CD4-positive, alpha-beta T cell (primary cell): ENCODE measurements around the gene TARDBP. TPM values are rescaled to one million over a fixed set of nuclear protein-coding genes. Genes with fewer than 3 reads are reported as not detected.

ENCODE experiments used
- ATAC-seq: fragments of 200-7000 bp; cut with Tn5 transposase; one replicate; pipeline ENCODE4 v1.10.0; 2022; ENCODE audit warnings: mild to moderate bottlenecking; ENCODE audit not compliant: poor library complexity
- CTCF ChIA-PET: fragments of 350-600 bp; sonication (Branson Sonifier 250); formaldehyde crosslinking; loops from one replicate; lab custom pipeline; 2021; ENCODE audit warnings: antibody characterized with exemption, inconsistent platforms; lab: Charles Lee
- POLR2A ChIA-PET: fragments of 350-600 bp; sonication (Branson Sonifier 250); formaldehyde crosslinking; loops from one replicate; lab custom pipeline; 2021; ENCODE audit warnings: antibody characterized with exemption, inconsistent platforms; lab: Charles Lee
- DNase-seq, 14 experiments: peaks; one replicate each; pipeline ENCODE4 v3.0.0-alpha.2; 2013 to 2020; ENCODE audit warnings: mixed read lengths in 2 of 14
- H3K27ac ChIP-seq, 2 donors: one replicate each; pipeline versions ENCODE4 v1.5.1 to v1.7.0; 2013; ENCODE audit warnings: low read length in 2 of 2, low read depth in 1 of 2, mild to moderate bottlenecking in 1 of 2
- H3K27me3 ChIP-seq, 2 experiments: 1 replicate in 1 of 2; 2 replicates in 1 of 2; pipeline versions ENCODE4 v1.6.1 to v1.7.0; 2013; ENCODE audit warnings: low read length in 2 of 2, control low read depth in 1 of 2, mild to moderate bottlenecking in 1 of 2, moderate library complexity in 1 of 2; ENCODE audit not compliant: insufficient read depth in 2 of 2, control insufficient read depth in 1 of 2
- H3K36me3 ChIP-seq: one replicate; pipeline ENCODE4 v1.6.1; 2013; ENCODE audit warnings: low read length, control low read depth; ENCODE audit not compliant: insufficient read depth
- H3K4me1 ChIP-seq: one replicate; pipeline ENCODE4 v1.6.1; 2013; ENCODE audit warnings: low read length, control low read depth; ENCODE audit not compliant: insufficient read depth
- H3K4me3 ChIP-seq: one replicate; pipeline ENCODE4 v1.5.1; 2013; ENCODE audit warnings: mild to moderate bottlenecking, low read length, moderate library complexity
- H3K9me3 ChIP-seq, 2 experiments: 1 replicate in 1 of 2; 2 replicates in 1 of 2; pipeline versions ENCODE4 v1.6.1 to v1.7.0; 2013; ENCODE audit warnings: low read length in 2 of 2, mild to moderate bottlenecking in 2 of 2, control low read depth in 1 of 2, moderate library complexity in 1 of 2; ENCODE audit not compliant: control insufficient read depth in 1 of 2, insufficient read depth in 1 of 2
- H3K27ac Mint-ChIP-seq: one replicate; pipeline ENCODE4 v1.8.0; 2020; ENCODE audit warnings: mixed read lengths
- H3K27me3 Mint-ChIP-seq: one replicate; pipeline ENCODE4 v1.8.0; 2021; ENCODE audit warnings: mixed read lengths
- H3K36me3 Mint-ChIP-seq: one replicate; pipeline ENCODE4 v1.8.0; 2021; ENCODE audit warnings: low read depth, mixed read lengths
- H3K4me1 Mint-ChIP-seq: one replicate; pipeline ENCODE4 v1.8.0; 2021; ENCODE audit warnings: low read depth, mixed read lengths
- H3K4me3 Mint-ChIP-seq: one replicate; pipeline ENCODE4 v1.8.0; 2020; ENCODE audit warnings: mild to moderate bottlenecking, mixed read lengths
- H3K9me3 Mint-ChIP-seq: one replicate; pipeline ENCODE4 v1.8.0; 2020; ENCODE audit warnings: mixed read lengths
- intact Hi-C, 2 experiments: fragments of 100-400 bp; cut with DNase I in 1 of 2; cut with micrococcal nuclease in 1 of 2; formaldehyde crosslinking; loops; one replicate each; pipeline versions ENCODE4 v1.15.1 to v1.9.0; 2023 to 2025; cut with DNase I, micrococcal nuclease
- total RNA-seq, 174 experiments: library from RNA in 2 of 174; stranded (reverse) in 2 of 174; gene quantifications; one replicate each; pipeline ENCODE4 v1.2.3 and lab custom pipeline; 2021 to 2026
- TF ChIP-seq, protein P1 (sequence below): fragments of 200-600 bp; IDR thresholded peaks from one replicate; pipeline ENCODE4 v1.8.0; 2022; ENCODE audit warnings: antibody characterized with exemption, mild to moderate bottlenecking

Gene TARDBP
- total RNA-seq, 2 experiments from 2014 or later, result 141 to 149 TPM

DNA sequence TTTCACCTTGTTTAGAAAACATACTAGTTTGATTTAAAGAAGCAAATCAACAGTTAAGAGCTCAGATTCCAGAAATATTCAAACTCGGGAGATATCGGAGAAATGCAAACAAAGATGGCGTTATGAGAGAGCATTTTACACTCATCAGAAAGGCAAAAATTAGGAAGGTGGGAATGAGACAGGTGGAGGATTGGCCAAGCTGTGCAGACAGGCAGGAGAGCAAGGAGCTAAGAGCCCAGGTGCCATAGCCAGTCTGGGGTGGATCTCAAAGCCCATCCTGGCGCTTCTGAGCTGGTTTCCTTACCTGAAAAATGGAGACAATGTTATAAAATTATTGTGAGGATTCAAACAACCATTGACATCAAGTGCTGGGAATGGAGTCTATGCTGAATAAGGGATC is 19.6 kb upstream of the TARDBP start:
- H3K4me3 ChIP-seq, result no peak overlapping the region
- H3K27me3 Mint-ChIP-seq, result no peaks in the 10 kb centered on the region
- H3K27ac ChIP-seq, result no peak overlapping the region
- no peaks in the 10 kb centered on the region for H3K36me3 ChIP-seq
- H3K4me1 ChIP-seq, result no peaks in the 10 kb centered on the region
- no peak for DNase-seq
- no peak overlapping the region for H3K27ac Mint-ChIP-seq
- H3K4me1 Mint-ChIP-seq, result no peaks in the 10 kb centered on the region
- intact Hi-C loops, result no loop called here
- ATAC-seq, result no peak
- no peaks in the 10 kb centered on the region for H3K27me3 ChIP-seq
- TF ChIP-seq, protein P1, sequence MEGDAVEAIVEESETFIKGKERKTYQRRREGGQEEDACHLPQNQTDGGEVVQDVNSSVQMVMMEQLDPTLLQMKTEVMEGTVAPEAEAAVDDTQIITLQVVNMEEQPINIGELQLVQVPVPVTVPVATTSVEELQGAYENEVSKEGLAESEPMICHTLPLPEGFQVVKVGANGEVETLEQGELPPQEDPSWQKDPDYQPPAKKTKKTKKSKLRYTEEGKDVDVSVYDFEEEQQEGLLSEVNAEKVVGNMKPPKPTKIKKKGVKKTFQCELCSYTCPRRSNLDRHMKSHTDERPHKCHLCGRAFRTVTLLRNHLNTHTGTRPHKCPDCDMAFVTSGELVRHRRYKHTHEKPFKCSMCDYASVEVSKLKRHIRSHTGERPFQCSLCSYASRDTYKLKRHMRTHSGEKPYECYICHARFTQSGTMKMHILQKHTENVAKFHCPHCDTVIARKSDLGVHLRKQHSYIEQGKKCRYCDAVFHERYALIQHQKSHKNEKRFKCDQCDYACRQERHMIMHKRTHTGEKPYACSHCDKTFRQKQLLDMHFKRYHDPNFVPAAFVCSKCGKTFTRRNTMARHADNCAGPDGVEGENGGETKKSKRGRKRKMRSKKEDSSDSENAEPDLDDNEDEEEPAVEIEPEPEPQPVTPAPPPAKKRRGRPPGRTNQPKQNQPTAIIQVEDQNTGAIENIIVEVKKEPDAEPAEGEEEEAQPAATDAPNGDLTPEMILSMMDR, result no peak
- H3K4me3 Mint-ChIP-seq, result no peak overlapping the region
- no peaks in the 10 kb centered on the region for H3K36me3 Mint-ChIP-seq
- CTCF ChIA-PET, result no interaction called here
- POLR2A ChIA-PET, result no interaction called here
- no peaks in the 10 kb centered on the region for H3K9me3 Mint-ChIP-seq
- H3K9me3 ChIP-seq, result no peaks in the 10 kb centered on the region

DNA sequence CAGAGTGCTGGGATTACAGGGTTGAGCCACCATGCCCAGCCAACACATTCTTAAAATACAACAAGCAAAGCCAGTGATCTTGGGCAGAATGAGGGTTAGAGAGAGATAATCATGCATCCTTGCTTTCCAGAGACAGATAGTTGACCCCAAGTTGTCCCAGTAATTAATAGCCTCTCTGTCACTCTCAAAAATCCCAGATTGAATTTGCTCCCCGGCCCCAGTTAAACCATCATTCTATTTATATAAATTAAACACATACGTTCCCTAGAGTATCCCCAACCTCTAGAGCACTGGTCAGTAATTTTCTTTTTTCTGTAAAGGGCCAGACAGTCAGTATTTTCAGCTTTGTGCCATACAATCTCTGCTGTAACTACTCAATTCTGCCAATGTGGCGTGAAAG is 16.4 kb upstream of the TARDBP start:
- Histone ChIP-seq H3K27me3 (no peaks in the 10 kb centered on the region), H3K36me3 (no peaks in the 10 kb centered on the region), H3K27ac (no peak overlapping the region), H3K9me3 (peaks cover 8 to 9% of the 10 kb centered on the region in 2 experiments), H3K4me1 (no peaks in the 10 kb centered on the region), H3K4me3 (no peak overlapping the region)
- H3K9me3 Mint-ChIP-seq, result no peaks in the 10 kb centered on the region
- DNase-seq (no peak), ATAC-seq (no peak)
- ChIA-PET CTCF (no interaction called here), POLR2A (no interaction called here)
- TF ChIP-seq, protein P1, result no peak
- H3K36me3 Mint-ChIP-seq, result peaks cover 4% of the 10 kb centered on the region
- no peak overlapping the region for H3K4me3 Mint-ChIP-seq
- no peaks in the 10 kb centered on the region for H3K4me1 Mint-ChIP-seq
- intact Hi-C loops, result no loop called here
- H3K27me3 Mint-ChIP-seq, result no peaks in the 10 kb centered on the region
- H3K27ac Mint-ChIP-seq, result no peak overlapping the region

DNA sequence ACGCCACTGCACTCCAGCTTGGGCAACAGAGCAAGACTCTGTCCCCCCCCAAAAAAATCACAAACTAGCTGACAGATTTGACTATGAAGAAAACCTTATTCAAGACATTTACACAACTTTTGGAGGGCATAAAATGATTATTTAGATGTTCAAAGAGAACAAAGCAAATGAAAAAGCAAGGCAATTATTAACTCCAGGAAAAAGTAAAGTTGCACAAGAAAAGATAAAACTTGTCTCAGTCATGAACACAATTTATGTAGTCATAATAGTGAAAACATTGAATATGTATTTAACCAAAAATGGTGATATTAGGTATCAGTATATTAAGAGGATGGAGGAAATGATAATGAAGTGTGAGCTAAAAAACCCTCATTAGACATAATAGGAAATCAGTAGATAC is 11.9 kb upstream of the TARDBP start:
- TF ChIP-seq, protein P1, result no peak
- ATAC-seq (no peak), DNase-seq (no peak)
- H3K27me3 Mint-ChIP-seq, result no peaks in the 10 kb centered on the region
- H3K9me3 Mint-ChIP-seq, result no peaks in the 10 kb centered on the region
- no peaks in the 10 kb centered on the region for H3K36me3 ChIP-seq
- H3K36me3 Mint-ChIP-seq, result peaks cover 4% of the 10 kb centered on the region
- ChIA-PET POLR2A (no interaction called here), CTCF (no interaction called here)
- H3K4me1 ChIP-seq, result no peaks in the 10 kb centered on the region
- no peak overlapping the region for H3K27ac Mint-ChIP-seq
- H3K4me1 Mint-ChIP-seq, result no peaks in the 10 kb centered on the region
- intact Hi-C loops, result no loop called here
- no peak overlapping the region for H3K4me3 Mint-ChIP-seq
- H3K9me3 ChIP-seq, result peaks cover 8 to 9% of the 10 kb centered on the region in 2 experiments
- H3K27me3 ChIP-seq, result no peaks in the 10 kb centered on the region
- no peak overlapping the region for H3K27ac ChIP-seq
- no peak overlapping the region for H3K4me3 ChIP-seq
